PC-9 (cell line): ENCODE results near the gene IFNA8. TPM values are rescaled to one million over a fixed set of nuclear protein-coding genes. Genes with fewer than 3 reads are reported as not detected.

ENCODE experiments used
- BruUV-seq: library from RNA; stranded (reverse); fragments of 400-500 nt; replicated peaks from 2 replicates; lab custom pipeline; 2021; lab: Mats Ljungman, UMichigan
- CTCF ChIA-PET: fragments of 300-600 bp; sonication (Branson Sonifier 250); formaldehyde crosslinking; loops from one replicate; lab custom pipeline; 2022; ENCODE audit warnings: antibody characterized with exemption; lab: Charles Lee
- POLR2A ChIA-PET: fragments of 300-600 bp; sonication (Branson Sonifier 250); formaldehyde crosslinking; loops from one replicate; lab custom pipeline; 2022; ENCODE audit warnings: antibody characterized with exemption; ENCODE audit not compliant: unreplicated experiment; lab: Charles Lee
- DNase-seq, 2 experiments: peaks; one replicate each; pipeline versions ENCODE4 v3.0.0 to v3.0.0-alpha.2; 2015 to 2022; ENCODE audit warnings: mixed read lengths in 1 of 2
- H2AFZ ChIP-seq: fragments of 200-600 bp; sonication (generic); 2 replicates; pipeline ENCODE4 v1.8.1; 2017; ENCODE audit warnings: antibody characterized with exemption
- H3F3A ChIP-seq: fragments of 200-600 bp; sonication (generic); 2 replicates; pipeline ENCODE4 v1.8.1; 2017; ENCODE audit warnings: antibody characterized with exemption, mild to moderate bottlenecking, low read depth; ENCODE audit not compliant: insufficient read depth
- H3K27ac ChIP-seq: fragments of 200-600 bp; sonication (generic); 2 replicates; pipeline ENCODE4 v1.6.1; 2016; ENCODE audit warnings: mixed run types
- H3K27me3 ChIP-seq: fragments of 200-600 bp; sonication (generic); 2 replicates; pipeline ENCODE4 v1.6.1; 2016; ENCODE audit warnings: low read depth, mixed run types; ENCODE audit not compliant: insufficient read depth
- H3K36me3 ChIP-seq: fragments of 200-600 bp; sonication (generic); 2 replicates; pipeline ENCODE4 v1.6.1; 2016; ENCODE audit warnings: low read depth, mixed run types
- H3K4me1 ChIP-seq: fragments of 200-600 bp; sonication (generic); replicated peaks from 2 replicates; pipeline ENCODE4 v1.6.1; 2016; ENCODE audit warnings: mixed run types; ENCODE audit not compliant: insufficient read depth
- H3K4me2 ChIP-seq: fragments of 200-600 bp; sonication (generic); 2 replicates; pipeline ENCODE4 v1.6.1; 2017; ENCODE audit warnings: mixed run types
- H3K4me3 ChIP-seq: fragments of 200-600 bp; sonication (generic); 2 replicates; pipeline ENCODE4 v1.6.1; 2016; ENCODE audit warnings: mixed run types
- H3K79me2 ChIP-seq: fragments of 200-600 bp; sonication (generic); 2 replicates; pipeline ENCODE4 v1.6.1; 2017; ENCODE audit warnings: low read depth, mixed run types
- H3K9me2 ChIP-seq: fragments of 200-600 bp; sonication (generic); 2 replicates; pipeline ENCODE4 v1.8.1; 2017; ENCODE audit warnings: mild to moderate bottlenecking; ENCODE audit not compliant: insufficient read depth
- H3K9me3 ChIP-seq: fragments of 200-600 bp; sonication (generic); 2 replicates; pipeline ENCODE4 v1.8.1; 2016; ENCODE audit warnings: low read depth; ENCODE audit not compliant: insufficient read depth
- H4K20me1 ChIP-seq: fragments of 200-600 bp; sonication (generic); 2 replicates; pipeline ENCODE4 v1.8.1; 2017; ENCODE audit not compliant: insufficient read depth
- EZH2 ChIP-seq: fragments of 200-600 bp; sonication (generic); IDR thresholded peaks from 2 replicates; pipeline ENCODE4 v1.8.0; 2017; ENCODE audit warnings: antibody characterized with exemption, low read depth
- intact Hi-C: fragments of 100-400 bp; cut with micrococcal nuclease; formaldehyde crosslinking; loops from one replicate; pipeline ENCODE4 v1.10.0; 2022; ENCODE audit not compliant: unreplicated experiment
- total RNA-seq: library from RNA; stranded (reverse); gene quantifications from 2 replicates; pipeline ENCODE4 v1.2.3, GENCODE V29; 2021
- TF ChIP-seq, protein P1 (sequence below): fragments of 200-600 bp; sonication (generic); conservative IDR thresholded peaks from 2 replicates; pipeline ENCODE4 v1.6.1; 2017; ENCODE audit warnings: mixed run types, antibody characterized with exemption, mild to moderate bottlenecking, moderate library complexity

IFNA8 gene
- total RNA-seq, 1 experiment from 2014 or later = not detected

DNA sequence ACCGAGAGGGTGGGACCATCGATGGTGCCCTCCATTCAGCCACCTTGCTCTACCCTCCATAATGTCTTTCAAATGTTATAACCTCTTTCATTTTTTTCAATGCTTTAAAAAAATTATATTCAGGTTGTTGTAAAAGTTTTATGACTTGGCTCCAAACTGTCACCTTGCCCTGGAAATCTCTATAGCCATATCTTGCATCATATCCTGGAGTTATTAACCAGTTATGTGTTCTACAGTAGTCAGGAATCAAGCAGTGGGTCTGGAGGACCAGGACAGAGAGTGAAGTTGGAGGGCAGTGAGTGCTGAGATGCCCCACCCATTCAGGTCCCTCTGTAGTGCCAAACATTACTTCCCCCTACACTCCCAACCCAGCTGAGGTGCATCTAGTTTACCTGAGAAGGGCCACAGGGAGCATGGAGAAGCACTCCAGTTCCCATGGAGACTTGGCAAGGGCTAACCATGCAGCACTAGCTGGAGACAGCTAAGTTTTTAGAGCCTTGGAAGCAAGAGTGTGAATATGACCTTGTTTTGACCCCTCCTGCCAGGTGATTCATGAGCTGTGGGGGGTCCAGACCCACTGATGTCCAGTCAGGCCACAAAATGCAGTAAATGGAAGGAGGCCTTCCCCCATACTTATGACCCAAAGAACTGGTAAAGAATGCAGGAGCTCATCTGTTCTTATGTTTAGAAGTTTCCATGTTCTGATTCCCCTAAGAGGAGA, 5.5 kb downstream of the IFNA8 start:
- Histone ChIP-seq H3K27ac (no peak overlapping the region), H2AFZ (no peak overlapping the region)
- CTCF ChIA-PET = no interaction called here

GRCh38 chr9:21415493-21416267, 6.8 kb downstream of the IFNA8 start:
- H3K27me3 ChIP-seq = no peaks in the 10 kb centered on the region

More for the DNA sequence above, 5.5 kb downstream of the IFNA8 start:
- Histone ChIP-seq H3K9me2 (no peaks in the 10 kb centered on the region), H3K4me3 (no peak overlapping the region), H3K27me3 (no peaks in the 10 kb centered on the region), H4K20me1 (no peaks in the 10 kb centered on the region), H3K79me2 (no peaks in the 10 kb centered on the region), H3F3A (no peaks in the 10 kb centered on the region), H3K9me3 (no peaks in the 10 kb centered on the region), H3K4me2 (no peak overlapping the region), H3K36me3 (no peaks in the 10 kb centered on the region), H3K4me1 (no peaks in the 10 kb centered on the region)
- TF ChIP-seq, protein P1, sequence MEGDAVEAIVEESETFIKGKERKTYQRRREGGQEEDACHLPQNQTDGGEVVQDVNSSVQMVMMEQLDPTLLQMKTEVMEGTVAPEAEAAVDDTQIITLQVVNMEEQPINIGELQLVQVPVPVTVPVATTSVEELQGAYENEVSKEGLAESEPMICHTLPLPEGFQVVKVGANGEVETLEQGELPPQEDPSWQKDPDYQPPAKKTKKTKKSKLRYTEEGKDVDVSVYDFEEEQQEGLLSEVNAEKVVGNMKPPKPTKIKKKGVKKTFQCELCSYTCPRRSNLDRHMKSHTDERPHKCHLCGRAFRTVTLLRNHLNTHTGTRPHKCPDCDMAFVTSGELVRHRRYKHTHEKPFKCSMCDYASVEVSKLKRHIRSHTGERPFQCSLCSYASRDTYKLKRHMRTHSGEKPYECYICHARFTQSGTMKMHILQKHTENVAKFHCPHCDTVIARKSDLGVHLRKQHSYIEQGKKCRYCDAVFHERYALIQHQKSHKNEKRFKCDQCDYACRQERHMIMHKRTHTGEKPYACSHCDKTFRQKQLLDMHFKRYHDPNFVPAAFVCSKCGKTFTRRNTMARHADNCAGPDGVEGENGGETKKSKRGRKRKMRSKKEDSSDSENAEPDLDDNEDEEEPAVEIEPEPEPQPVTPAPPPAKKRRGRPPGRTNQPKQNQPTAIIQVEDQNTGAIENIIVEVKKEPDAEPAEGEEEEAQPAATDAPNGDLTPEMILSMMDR = no peak
- no peak for TF ChIP-seq EZH2
- POLR2A ChIA-PET = no interaction called here
- no peak for DNase-seq
- intact Hi-C loops = no loop called here
- no TSS peak for BruUV-seq

DNA sequence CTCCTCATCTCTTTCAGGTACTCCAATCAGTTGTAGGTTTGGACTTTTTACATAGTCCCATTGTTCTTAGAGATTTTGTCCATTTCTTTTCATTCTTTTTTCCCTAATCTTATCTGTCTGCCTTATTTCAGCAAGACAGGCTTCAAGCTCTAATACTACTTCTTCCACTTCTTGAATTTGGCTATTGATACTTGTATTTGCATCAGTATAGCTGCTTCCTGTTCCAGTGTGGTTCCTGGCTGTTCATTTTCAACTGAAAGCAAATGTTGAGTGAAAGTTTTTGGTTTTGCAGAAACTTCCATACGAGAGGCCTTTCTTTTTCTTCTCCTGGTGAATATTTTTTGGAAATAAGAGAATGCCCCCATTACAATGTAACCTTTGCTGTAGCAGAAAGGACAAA, 19.3 kb downstream of the IFNA8 start:
- Histone ChIP-seq H3K27me3 (no peaks in the 10 kb centered on the region), H3K4me2 (no peak overlapping the region), H3K27ac (no peak overlapping the region), H3K9me3 (no peaks in the 10 kb centered on the region), H3K4me1 (no peaks in the 10 kb centered on the region), H3K79me2 (no peaks in the 10 kb centered on the region), H3K9me2 (no peaks in the 10 kb centered on the region), H2AFZ (no peak overlapping the region), H3F3A (no peaks in the 10 kb centered on the region), H3K4me3 (no peak overlapping the region), H4K20me1 (no peaks in the 10 kb centered on the region), H3K36me3 (no peaks in the 10 kb centered on the region)
- no TSS peak for BruUV-seq
- intact Hi-C loops = no loop called here
- no peak for DNase-seq
- ChIA-PET CTCF (no interaction called here), POLR2A (no interaction called here)
- TF ChIP-seq, protein P1 = no peak
- TF ChIP-seq EZH2 = no peak

More at GRCh38 chr9:21415493-21416267, 6.8 kb downstream of the IFNA8 start:
- DNase-seq = no peak
- Histone ChIP-seq H3K4me2 (no peak overlapping the region), H3K79me2 (no peaks in the 10 kb centered on the region), H3K9me3 (no peaks in the 10 kb centered on the region), H3F3A (no peaks in the 10 kb centered on the region), H3K27ac (no peak overlapping the region), H3K4me3 (no peak overlapping the region), H3K36me3 (no peaks in the 10 kb centered on the region), H4K20me1 (no peaks in the 10 kb centered on the region), H3K4me1 (no peaks in the 10 kb centered on the region), H2AFZ (no peak overlapping the region), H3K9me2 (no peaks in the 10 kb centered on the region)
- no TSS peak for BruUV-seq
- intact Hi-C loops = no loop called here
- CTCF ChIA-PET = no interaction called here
- POLR2A ChIA-PET = no interaction called here
- TF ChIP-seq, protein P1 = no peak
- TF ChIP-seq EZH2 = no peak
